NCI-H510A (cell line): ENCODE results near the gene MICALL1.

ENCODE experiments used
- DNase-seq: peaks from one replicate; lab custom pipeline; 2025; lab: John Stamatoyannopoulos, UW

Gene MICALL1

GRCh38 chr22:37906364-37907008 is 389 bp downstream of the MICALL1 start:
- DNase-seq, result no peak

DNA sequence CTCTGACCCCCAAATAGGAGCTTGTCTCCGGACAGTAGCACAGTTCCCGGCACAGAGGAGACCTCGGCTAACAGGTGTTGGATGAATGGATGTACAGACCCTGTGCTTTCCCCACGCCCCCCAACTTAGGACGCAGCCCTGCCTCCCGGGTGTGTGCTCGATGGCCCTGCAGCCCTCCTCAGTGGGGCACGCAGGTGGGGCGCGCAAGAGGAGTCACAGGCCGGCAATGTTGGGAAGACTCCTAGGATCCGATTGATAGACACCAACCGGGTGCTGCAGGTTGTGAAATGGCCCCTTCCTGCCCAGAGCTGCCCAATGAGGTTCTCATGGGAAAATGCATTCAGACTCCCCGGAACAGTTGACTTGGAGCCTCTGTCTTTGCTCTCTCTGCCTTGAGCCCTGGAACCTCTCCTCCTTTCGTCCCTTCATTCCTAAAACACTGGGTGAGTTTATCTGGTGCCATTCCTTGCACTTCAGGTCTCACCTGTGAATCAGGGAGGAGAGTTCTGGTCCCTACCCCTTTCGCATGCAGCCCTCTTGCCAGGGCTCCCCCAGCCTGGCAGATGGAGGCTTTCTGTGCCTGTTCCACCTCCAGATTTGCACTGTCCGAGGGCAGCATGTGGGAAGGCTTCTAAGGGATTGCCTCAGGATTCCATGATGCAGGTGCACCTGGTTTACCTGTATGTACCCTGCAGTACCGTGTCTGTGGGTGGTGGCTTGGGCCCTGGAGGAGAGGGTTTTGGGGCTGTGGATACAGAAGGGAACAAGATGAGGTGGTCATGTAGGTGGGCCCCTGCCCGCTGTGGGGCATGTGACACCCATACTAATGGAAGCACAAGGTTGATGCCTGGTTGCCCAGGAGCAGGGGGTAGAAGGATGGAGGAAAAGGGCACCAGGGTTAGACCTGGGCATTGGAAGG is 1.2 kb downstream of the MICALL1 start:
- no peak for DNase-seq

GRCh38 chr22:37909766-37910165 is 3.7 kb downstream of the MICALL1 start:
- DNase-seq, result no peak

- no peak for DNase-seq
Observed at GRCh38 chr22:37910890-37911672, 5.0 kb downstream of the MICALL1 start.

DNA sequence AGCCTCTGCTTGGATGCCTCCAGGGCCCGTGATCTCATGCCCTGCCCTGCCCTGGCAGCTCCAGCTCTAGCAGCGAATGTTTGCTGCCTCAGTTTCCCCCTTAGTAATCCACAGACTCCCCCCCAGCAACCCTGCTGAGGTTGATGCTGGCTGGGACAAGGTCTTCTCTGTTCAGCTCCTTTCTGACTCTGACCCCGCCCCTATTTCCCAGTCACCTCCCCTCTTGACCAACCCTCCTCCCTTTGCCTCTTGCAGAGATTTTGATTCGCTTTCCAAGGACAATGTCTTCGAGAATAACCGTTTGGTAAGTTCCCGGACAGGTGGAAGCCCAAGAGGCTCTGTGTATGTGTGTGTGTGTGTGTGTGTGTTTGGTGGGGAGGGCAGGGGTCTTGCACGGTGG is 5.6 kb downstream of the MICALL1 start:
- DNase-seq, result no peak

DNA sequence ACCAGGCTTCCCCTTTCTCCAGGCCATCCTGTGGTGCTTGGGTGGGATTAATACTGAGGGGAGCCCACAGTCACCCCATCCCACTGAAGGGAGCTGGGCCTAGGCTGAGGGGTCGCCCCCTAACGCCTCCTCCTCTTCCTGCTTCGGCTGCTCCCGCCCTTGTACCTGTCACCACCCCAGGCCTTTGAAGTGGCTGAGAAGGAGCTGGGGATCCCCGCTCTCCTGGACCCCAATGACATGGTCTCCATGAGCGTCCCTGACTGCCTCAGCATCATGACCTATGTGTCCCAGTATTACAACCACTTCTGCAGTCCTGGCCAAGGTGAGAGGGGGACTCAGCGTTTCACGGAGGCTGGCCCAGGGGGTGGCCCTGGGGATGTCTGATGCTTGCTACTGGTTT is 6.1 kb downstream of the MICALL1 start:
- no peak for DNase-seq

GRCh38 chr22:37913233-37913721 is 7.2 kb downstream of the MICALL1 start:
- no peak for DNase-seq

DNA sequence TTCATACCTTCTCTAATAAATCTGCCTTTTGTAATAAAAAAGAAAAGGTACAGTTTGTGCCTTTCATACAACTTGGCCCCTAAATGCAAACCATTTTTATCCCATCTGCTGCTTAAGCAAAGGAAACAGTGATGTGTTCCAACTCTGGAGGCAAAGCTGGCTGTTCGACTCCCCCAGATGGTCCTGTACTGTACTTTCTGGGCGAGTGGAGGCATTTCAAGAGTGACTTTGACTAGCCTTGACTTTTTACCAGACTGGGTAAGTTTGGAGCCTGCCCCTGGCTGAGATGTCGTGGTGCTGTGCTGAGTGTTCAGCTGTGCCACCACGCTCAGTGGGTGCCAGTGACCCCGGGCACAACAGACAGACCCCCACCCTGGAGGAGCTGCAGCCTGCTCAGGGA is 10.2 kb downstream of the MICALL1 start:
- no peak for DNase-seq

DNA sequence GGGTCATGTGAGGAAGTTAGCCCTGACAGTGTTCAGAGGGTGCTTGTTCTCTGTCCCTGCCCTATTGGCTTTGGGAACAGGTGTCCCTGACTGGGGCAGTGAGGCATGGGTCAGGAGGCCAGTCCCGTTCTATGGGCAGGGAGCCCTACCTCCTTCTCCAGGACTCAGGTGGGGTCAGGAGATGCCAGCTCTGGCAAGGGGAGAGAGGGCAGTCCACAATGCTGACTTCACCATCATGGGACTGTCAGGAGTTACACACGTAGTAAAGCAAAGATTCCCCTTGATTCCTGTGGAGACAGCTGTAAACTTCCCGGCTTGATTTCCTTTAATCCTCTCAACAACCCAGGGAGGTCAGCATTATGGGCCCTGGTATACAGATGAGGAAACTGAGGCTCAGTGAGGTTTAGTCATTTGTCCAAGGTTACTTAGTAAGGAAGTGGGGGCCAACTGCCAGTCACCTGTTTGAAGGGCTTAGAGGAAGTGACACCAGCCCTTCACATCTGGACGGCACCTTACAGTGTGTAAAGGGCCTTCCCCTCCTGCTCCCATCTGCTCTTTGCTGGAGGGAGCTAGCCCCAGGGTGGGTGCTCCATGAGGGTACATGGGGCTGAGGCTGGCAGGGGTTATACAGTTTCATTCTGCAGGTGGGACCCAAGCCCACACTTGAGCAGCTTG is 11.9 kb downstream of the MICALL1 start:
- DNase-seq, result no peak

DNA sequence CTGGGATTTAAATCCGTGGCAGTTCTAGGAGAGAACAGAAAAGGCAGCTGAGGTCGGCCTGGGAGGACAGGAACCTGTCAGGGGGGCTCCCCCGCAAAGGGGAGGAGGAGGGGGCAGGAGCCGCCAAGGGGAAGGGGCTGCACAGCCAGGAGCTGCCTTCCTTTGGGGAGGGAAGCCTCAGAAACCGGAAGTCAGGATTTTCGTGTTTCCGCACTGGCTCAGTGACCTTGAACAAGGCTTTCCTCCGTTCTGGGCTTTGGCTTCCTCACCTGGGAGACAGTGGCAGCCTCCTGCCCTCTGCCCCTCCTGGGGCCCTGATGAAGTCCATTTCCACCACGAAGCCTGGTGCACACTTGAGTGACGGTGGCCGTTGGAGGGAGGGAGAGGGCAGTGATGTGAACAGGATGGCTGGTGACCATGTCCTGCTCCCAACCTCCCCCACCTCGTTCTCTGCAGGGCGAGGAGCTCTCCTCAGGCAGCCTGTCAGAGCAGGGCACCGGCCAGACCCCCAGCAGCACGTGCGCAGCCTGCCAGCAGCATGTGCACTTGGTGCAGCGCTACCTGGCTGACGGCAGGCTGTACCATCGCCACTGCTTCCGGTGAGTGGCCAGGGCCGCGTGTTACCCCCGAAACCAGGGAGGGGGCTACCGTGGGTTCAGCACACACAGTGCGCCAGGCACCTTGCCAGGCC is 12.6 kb downstream of the MICALL1 start:
- no peak for DNase-seq

DNA sequence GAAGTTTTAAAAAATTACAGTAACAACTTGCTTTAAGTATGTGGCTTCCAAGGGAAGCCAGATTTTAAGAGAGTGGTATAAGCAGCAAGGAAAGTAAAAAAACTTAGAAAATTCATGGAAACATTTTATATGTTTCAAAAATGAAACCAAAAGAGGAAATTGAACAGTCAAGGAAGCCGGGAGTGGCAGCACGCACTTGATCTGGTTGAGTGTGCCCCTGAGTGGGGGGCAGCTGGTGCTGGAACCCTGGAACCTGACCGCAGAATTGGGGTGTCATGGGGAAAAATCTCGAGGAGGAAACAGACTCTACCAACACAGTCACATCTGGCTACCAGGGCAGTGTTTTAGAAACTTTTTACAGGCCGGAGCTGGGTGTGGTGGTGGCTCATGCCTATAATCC is 14.0 kb downstream of the MICALL1 start:
- no peak for DNase-seq

DNA sequence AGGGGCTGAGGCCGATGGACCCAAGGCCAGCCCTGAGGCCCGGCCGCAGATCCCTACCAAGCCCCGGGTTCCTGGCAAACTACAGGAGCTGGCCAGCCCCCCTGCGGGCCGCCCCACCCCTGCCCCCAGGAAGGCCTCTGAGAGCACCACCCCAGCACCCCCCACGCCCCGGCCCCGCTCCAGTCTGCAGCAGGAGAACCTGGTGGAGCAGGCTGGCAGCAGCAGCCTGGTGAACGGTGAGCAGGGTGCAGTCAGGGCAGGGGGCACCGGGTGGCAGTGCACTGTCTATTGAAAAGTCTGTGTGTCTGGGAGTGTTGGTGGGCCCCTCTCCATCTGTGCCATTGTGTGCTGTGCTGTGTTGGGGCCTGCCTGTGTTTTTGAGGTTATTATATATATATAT is 16.1 kb downstream of the MICALL1 start:
- no peak for DNase-seq

GRCh38 chr22:37923927-37924326 is 17.8 kb downstream of the MICALL1 start:
- DNase-seq, result no peak

DNA sequence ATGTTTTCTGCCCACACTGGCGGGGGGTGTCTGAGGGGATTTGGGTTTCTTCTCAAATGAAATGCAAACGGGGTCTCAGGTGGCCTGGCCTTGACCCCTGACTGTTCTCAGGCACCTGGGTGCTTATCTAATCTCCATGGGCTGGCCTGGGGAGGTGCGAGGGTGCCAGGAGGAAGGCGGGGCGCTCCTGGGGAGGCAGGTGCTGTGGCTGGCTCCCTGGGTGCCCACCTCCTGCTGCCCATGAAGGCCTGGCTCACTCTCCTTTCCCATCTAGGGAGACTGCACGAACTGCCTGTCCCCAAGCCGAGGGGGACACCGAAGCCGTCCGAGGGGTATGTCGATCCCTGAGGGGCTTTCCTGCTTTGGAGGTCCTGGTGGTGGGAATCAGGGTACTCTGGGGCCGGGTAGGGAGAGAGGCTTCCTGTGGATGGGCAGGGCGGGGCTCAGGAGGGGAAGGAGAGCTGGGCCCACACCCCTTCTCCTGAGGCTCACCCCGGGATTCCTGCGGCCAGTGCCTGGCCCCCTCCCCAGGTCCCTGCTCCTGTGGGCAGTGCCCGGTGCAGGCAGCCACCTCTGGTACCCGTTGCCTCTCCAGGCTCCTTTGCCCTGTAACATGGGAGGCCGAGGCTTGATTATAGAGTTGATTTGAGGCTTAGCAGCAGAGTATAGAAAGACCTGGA is 18.4 kb downstream of the MICALL1 start:
- no peak for DNase-seq

GRCh38 chr22:37925330-37925729 is 19.2 kb downstream of the MICALL1 start:
- DNase-seq, result no peak

- no peak for DNase-seq
Observed at GRCh38 chr22:37925767-37926166, 19.7 kb downstream of the MICALL1 start.

DNA sequence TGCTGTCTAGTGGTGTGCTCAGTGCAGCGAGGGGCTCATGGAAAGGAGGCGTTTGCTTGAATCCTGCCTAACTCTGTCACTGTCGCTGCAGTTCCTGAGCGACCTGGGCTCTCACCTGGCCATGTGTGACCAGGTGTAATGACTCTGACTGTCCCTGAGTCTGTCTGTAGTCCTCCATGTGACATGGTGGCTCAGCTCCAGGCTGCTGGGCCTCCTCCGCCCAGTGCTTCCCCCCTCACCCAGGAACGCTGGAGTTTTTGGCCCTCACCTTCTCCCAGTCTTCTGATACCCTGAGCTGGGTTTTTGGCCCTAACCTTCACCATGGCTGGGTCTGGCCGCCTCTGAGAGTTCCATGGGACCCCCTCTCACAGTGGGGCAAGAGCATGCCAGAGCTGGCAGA is 20.3 kb downstream of the MICALL1 start:
- no peak for DNase-seq

- no peak for DNase-seq
Observed at GRCh38 chr22:37926771-37927636, 20.9 kb downstream of the MICALL1 start.

- DNase-seq, result no peak
Observed at GRCh38 chr22:37927637-37927936, 21.5 kb downstream of the MICALL1 start.

- no peak for DNase-seq
Observed at GRCh38 chr22:37929390-37929789, 23.3 kb downstream of the MICALL1 start.
